ENCODE measurements around the gene COBL.
A peak's percentile ranks its signal among the peaks of the same experiment; 100 is the strongest.

COBL gene

DNA sequence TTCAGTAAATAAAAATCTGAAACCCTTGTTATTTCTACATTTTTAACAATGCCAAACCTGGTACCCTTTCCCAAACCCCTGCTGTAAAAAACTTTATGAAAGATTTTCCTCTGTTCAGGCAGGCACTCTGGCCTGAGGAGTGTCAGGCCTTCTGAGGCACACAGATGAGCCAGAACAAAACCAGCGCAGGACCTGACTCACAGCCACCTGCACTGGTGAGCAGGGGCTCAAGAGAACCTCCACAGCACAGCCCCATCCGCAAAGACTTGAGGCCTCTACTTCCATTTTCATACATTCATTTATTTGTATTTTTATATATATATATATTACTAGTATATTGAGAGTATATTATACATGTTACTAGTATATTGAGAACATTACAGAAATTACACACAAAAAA is 49.4 kb downstream of the COBL start:
- in situ Hi-C loops (cut with HindIII; ENCODE audit: low pct_ligation_motif_present, low pct_unique_long_range_greater_than_20kb, low sequenced_read_pairs), result no loop called here
- no peak for DNase-seq

- in situ Hi-C loops (cut with HindIII; ENCODE audit: low pct_ligation_motif_present, low pct_unique_long_range_greater_than_20kb, low sequenced_read_pairs), result no loop called here
- DNase-seq, result no peak
These were observed 51.3 kb downstream of the COBL start for GRCh38 chr7:51265066-51265907.

- DNase-seq, result no peak
- in situ Hi-C loops (cut with HindIII; ENCODE audit: low pct_ligation_motif_present, low pct_unique_long_range_greater_than_20kb, low sequenced_read_pairs), result no loop called here
These were observed 52.8 kb downstream of the COBL start for GRCh38 chr7:51263631-51264484.

DNA sequence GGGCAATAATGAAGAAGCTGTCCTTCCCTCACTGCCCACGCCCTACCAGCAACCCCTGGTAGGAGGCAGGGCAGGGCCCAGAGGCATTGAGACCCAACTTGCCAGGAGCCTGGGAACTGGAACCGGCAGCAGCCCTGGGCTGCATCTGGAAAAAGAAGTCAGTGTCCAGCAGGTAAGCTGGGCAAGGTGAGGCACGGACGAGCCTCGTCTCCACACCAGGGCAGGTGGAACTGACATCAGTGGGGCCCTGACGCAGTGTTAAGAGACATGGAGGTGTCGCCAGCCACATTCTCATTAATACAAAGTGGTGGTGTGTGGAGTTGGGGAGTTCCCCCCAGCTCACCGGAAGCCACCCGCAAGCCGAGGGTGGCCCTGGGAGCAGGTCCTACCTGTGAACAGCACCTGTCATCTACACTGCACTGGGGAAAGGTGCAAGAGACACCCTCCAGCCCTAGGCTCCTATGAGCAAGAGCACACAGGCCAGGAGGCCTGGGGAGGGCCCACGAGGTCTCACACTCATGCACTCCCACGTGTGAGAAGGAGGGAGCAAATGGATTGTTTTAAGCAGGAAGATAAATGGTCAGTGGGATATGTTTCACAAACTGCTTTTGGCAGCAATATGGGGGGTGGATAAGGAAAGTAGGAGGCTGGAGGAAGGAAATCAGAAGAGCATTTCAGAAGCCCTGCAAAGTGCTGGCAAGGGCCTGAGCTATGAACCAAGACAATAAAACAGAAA is 53.6 kb downstream of the COBL start:
- no peak for DNase-seq
- in situ Hi-C loops (cut with HindIII; ENCODE audit: low pct_ligation_motif_present, low pct_unique_long_range_greater_than_20kb, low sequenced_read_pairs), result no loop called here

DNA sequence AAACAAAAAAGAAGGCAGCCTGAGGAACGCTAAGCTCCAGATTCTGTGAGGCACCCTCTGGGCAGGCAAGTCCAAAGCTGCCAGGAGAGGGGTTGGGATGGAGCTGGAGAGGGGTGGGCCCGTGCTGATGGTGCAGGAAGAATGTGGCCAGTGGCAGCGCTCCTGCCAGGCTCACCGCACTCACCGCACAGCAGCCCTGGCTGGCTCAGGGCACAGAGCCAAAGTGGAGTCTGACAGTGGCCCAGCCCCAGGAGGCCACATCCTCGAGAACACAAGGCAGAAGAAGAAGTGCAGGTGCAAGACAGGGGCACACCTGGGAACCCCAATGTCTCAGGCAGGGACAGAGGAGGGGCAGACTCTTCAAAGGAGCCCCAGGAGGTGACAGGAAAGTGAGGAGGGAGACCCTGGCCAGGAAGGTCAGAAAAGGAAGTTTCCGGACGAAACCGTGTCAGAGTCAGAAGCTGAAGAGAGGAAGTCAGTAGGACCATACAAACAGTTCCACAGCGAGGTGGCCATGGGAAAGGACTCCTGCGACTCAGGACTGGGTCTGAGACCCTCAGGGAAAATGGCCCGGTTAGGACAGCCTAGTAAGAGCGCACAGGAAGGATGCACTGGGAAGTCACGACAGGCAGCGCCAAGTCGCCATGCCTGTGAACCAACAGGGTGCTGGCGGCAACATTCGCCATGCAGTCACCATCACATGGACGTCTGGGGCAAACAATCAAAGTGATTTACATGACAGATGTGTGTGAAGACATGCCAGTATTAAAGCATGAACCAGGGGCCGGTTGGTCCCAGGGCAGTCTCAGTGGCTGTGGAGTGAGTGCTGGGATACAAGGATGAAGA is 54.4 kb downstream of the COBL start:
- in situ Hi-C loops (cut with HindIII; ENCODE audit: low pct_ligation_motif_present, low pct_unique_long_range_greater_than_20kb, low sequenced_read_pairs), result no loop called here
- DNase-seq, result no peak

GRCh38 chr7:51261117-51261835 is 55.3 kb downstream of the COBL start:
- in situ Hi-C loops (cut with HindIII; ENCODE audit: low pct_ligation_motif_present, low pct_unique_long_range_greater_than_20kb, low sequenced_read_pairs), result no loop called here
- DNase-seq, result no peak

DNA sequence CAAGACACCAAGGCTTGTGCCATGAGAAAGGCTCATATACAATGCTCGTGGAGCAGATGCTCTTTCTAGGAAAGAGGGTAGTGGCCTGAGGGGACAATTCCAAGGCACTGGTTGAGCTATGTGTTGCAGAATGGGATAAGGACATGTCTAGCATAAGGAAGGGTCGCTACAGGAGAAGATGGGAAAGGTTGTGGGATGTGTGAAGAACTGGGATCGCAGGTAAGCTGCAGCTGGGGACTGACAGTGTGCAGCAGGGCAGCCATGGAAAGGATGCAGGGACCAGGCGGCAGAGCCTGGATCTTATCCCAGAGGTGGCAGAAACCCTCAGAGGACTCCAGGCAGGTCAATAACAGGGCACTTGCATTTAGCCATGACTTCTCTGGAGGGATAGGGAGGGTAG is 56.1 kb downstream of the COBL start:
- no peak for DNase-seq
- in situ Hi-C loops (cut with HindIII; ENCODE audit: low pct_ligation_motif_present, low pct_unique_long_range_greater_than_20kb, low sequenced_read_pairs), result no loop called here

- in situ Hi-C loops (cut with HindIII; ENCODE audit: low pct_ligation_motif_present, low pct_unique_long_range_greater_than_20kb, low sequenced_read_pairs), result no loop called here
- DNase-seq, result no peak
These were observed 56.8 kb downstream of the COBL start for GRCh38 chr7:51259766-51260165.

DNA sequence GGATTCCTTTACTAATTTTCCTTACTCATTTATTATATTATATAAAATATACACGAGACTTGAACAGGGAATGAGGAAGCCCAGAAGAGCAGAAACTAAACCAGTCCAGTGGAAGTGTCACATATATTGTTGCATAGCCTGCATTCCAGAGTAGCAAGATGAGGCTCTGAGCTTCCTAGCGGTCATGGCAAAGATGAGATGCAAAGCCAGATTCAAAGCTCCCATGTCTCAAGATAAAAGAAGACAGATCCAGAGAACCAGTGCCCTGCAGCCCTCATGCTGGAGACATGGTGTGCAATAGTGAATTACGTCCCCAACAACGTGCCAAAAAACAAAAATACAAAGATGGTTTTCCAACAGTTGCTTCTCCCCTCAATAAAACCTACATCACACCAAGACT is 59.7 kb downstream of the COBL start:
- in situ Hi-C loops (cut with HindIII; ENCODE audit: low pct_ligation_motif_present, low pct_unique_long_range_greater_than_20kb, low sequenced_read_pairs), result no loop called here
- DNase-seq, result no peak

DNA sequence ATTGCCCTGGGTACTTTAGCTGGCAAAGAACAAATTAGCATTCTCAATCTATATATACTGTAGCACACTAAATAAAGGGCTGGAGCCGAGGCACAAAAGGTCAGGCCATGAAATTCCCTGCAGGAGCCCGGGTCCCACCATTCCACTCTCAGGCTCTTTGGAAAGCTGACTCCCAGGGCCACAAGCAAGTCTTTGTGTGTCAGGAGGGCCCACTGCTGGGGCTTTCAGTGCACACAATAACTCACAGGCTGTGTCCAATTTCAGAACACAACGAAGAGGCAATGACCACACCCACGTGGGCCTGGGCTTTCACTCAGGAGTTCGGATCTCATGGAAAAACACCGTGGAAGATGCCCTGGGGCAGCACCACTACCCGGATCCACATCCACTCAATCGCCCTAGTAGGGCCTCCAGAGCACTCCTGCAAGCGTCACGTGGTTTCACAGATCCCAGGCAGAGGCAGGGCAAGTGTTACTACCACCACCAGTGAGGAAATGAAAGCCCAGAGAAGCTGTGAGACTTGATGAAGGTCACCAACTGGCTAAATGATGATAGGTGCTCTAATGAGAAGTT is 60.3 kb downstream of the COBL start:
- no peak for DNase-seq
- in situ Hi-C loops (cut with HindIII; ENCODE audit: low pct_ligation_motif_present, low pct_unique_long_range_greater_than_20kb, low sequenced_read_pairs), result no loop called here

DNA sequence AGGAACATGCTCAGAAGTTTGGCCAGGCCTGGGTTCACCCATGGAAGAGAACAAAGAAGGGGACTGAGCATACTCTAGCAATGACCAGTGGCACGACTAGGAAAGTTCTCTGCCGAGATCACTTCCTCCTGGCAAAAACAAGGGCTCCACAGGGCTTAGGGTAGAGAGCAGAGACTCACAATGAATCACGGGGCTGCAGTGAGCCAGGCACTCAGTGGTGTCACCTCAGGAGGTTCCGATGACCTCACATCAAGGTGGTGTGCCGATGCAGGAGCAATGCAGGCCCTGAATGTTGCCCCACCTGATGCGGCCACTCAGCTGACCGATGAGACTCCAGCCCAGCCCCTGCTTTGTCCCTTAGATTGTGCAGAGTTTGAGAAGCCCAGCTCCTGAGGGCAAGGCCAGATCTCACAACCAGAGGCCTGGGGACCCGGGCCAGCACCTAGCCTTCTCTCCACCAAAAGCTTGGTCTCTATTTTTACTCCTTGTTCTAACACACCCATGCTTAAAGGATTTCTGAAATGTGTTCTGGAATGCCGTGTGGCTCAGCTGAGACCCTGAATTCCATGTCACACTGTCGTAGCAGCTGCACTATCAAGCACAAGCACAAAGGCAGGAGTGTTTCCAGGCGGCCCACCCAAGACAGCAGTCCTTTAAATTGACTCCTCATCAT is 60.9 kb downstream of the COBL start:
- peak; percentile 66 for DNase-seq
- in situ Hi-C loops (cut with HindIII; ENCODE audit: low pct_ligation_motif_present, low pct_unique_long_range_greater_than_20kb, low sequenced_read_pairs), result no loop called here

DNA sequence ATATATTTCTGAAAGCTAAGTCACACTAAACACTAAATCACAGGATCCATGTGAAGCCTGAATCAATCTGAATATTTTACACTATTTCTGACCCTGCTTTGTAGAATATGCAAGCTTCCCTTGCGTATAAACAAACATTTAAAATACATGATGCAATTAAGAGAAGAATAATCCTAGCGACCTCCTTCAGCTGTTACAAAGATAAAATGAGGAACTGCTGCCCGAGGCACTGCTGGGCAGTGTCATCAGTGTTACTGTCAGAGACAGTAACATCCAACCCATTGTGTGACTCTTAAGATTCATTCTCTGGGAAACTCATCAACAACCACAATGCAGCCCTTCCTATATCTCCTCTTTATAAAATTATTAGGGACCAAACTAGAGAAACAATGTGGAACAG is 61.6 kb downstream of the COBL start:
- no peak for DNase-seq
- in situ Hi-C loops (cut with HindIII; ENCODE audit: low pct_ligation_motif_present, low pct_unique_long_range_greater_than_20kb, low sequenced_read_pairs), result no loop called here

DNA sequence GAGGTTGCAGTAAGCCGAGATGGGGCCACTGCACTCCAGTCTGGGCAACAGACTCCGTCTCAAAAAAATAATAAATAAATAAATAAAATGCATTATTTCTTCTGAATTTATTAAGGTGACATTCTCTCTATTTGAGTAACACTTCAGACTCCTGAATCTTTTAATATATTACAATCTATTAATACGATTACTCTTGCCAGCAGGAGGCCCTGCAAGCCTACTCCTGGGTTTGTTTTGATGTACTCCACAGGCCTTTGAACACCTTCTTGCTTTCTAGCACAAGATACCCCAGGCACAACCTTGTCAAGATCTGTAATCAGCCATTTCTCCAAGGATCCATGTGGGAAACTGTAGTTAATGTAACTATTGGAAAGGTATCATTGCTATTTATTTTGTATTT is 63.5 kb downstream of the COBL start:
- in situ Hi-C loops (cut with HindIII; ENCODE audit: low pct_ligation_motif_present, low pct_unique_long_range_greater_than_20kb, low sequenced_read_pairs), result no loop called here
- peak; percentile 52 for DNase-seq

DNA sequence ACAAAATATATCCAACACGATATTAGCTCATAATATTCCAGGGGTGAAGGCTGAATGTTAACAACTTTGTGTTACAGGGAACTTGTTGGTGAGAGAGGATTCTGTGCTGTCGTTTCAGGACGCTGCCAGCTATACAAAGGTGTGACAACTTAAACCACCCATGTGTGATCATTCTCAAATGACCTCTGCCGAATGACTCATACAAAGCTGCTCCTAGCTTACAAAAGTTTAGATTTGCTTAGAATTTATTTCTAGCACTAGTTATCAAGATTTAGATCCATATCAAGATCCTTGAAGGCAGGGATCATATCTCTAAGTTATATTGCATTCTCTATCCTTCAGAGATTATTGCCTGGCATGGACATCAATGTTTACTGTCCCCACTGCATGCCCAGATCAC is 65.3 kb downstream of the COBL start:
- in situ Hi-C loops (cut with HindIII; ENCODE audit: low pct_ligation_motif_present, low pct_unique_long_range_greater_than_20kb, low sequenced_read_pairs), result no loop called here
- peak; percentile 40 for DNase-seq

GRCh38 chr7:51250512-51250911 is 66.1 kb downstream of the COBL start:
- in situ Hi-C loops (cut with HindIII; ENCODE audit: low pct_ligation_motif_present, low pct_unique_long_range_greater_than_20kb, low sequenced_read_pairs), result no loop called here
- DNase-seq, result no peak

DNA sequence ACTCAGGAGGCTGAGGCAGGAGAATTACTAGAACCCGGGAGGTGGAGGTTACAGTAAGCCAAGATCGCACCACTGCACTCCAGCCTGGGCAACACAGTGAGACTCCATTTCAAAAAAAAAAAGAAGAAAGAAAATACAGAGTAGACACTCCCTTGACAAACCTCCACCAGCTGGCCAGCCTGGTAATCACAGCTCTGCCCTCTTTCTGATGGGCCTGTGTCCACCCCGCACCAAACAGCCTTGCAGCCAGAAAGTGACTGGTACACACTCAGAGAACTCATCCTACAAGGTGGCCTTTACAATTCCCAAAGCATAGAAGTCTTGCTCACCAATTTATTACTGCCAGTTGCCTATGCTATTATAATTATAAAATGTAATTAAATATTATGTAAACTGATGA is 66.6 kb downstream of the COBL start:
- in situ Hi-C loops (cut with HindIII; ENCODE audit: low pct_ligation_motif_present, low pct_unique_long_range_greater_than_20kb, low sequenced_read_pairs), result no loop called here
- DNase-seq, result peak; percentile 22

Data from ACHN (cell line).